ENCODE data around the gene LARGE1.

- TF ChIP-seq POLR2A (IDR thresholded peaks at IDR 0.05; ENCODE audit: low read depth, low read length) (no peak), SPI1 (IDR thresholded peaks at IDR 0.05; ENCODE audit: low read depth, low read length) (no peak)
Observed at GRCh38 chr22:33521879-33522665, 398.2 kb downstream of the LARGE1 start.
